IMR-90 (cell line): Measurements from ENCODE around the gene COLEC12. TPM values are rescaled to one million over a fixed set of nuclear protein-coding genes. Genes with fewer than 3 reads are reported as not detected.

Source experiments
- ATAC-seq: fragments of 200-7000 bp; cut with Tn5 transposase; 2 replicates; pipeline ENCODE4 v1.9.1; 2020; ENCODE audit warnings: low read depth, mild to moderate bottlenecking, moderate library complexity
- BruUV-seq: library from RNA; stranded (reverse); fragments of 400-500 nt; replicated peaks from 2 replicates; lab custom pipeline; 2021; lab: Mats Ljungman, UMichigan
- CTCF ChIA-PET: fragments of 300-600 bp; formaldehyde crosslinking; extraction: SDS; loops from one replicate; lab custom pipeline; 2021; ENCODE audit warnings: antibody characterized with exemption; lab: Yijun Ruan, JAX
- POLR2A ChIA-PET: fragments of 300-600 bp; sonication (Branson Sonifier 250); formaldehyde crosslinking; loops from one replicate; lab custom pipeline; 2022; ENCODE audit warnings: antibody characterized with exemption; ENCODE audit not compliant: unreplicated experiment; lab: Charles Lee
- DNase-seq: peaks from one replicate; pipeline ENCODE4 v3.0.0; 2013
- H2AFZ ChIP-seq: replicated peaks from 2 replicates; pipeline ENCODE3; 2013; ENCODE audit warnings: low read length, mild to moderate bottlenecking; ENCODE audit not compliant: poor library complexity
- H2AK5ac ChIP-seq: 2 replicates; pipeline ENCODE4 v1.6.1; 2013; ENCODE audit warnings: low read depth, low read length, inconsistent platforms
- H2AK9ac ChIP-seq: replicated peaks from 2 replicates; pipeline ENCODE3; 2013; ENCODE audit warnings: mild to moderate bottlenecking, low read depth, low read length, moderate library complexity; ENCODE audit not compliant: poor library complexity
- H2BK120ac ChIP-seq: 2 replicates; pipeline ENCODE4 v1.6.1; 2013; ENCODE audit warnings: low read depth, low read length, inconsistent platforms
- H2BK15ac ChIP-seq: 3 replicates; pipeline ENCODE4 v1.6.1; 2013; ENCODE audit warnings: low read depth, low read length, inconsistent platforms
- H2BK20ac ChIP-seq: 2 replicates; pipeline ENCODE4 v1.6.1; 2013; ENCODE audit warnings: low read depth, mild to moderate bottlenecking, inconsistent platforms, low read length, moderate library complexity
- H2BK5ac ChIP-seq: 2 replicates; pipeline ENCODE4 v1.6.1; 2013; ENCODE audit warnings: mild to moderate bottlenecking, low read depth, low read length, inconsistent platforms; ENCODE audit not compliant: poor library complexity, severe bottlenecking
- H3K14ac ChIP-seq: replicated peaks from 2 replicates; pipeline ENCODE4 v1.6.1; 2013; ENCODE audit warnings: low read depth, low read length, inconsistent platforms
- H3K18ac ChIP-seq: 2 replicates; pipeline ENCODE4 v1.6.1; 2013; ENCODE audit warnings: low read depth, low read length, control low read depth
- H3K23ac ChIP-seq: 2 replicates; pipeline ENCODE4 v1.6.1; 2013; ENCODE audit warnings: low read depth, low read length, inconsistent platforms
- H3K27ac ChIP-seq: 2 replicates; pipeline ENCODE4 v1.5.1; 2013; ENCODE audit warnings: mild to moderate bottlenecking, control low read depth, low read length; ENCODE audit not compliant: insufficient read depth
- H3K27me3 ChIP-seq: 2 replicates; pipeline ENCODE4 v1.6.1; 2013; ENCODE audit warnings: low read length; ENCODE audit not compliant: control insufficient read depth, insufficient read depth
- H3K36me3 ChIP-seq: 2 replicates; pipeline ENCODE4 v1.6.1; 2013; ENCODE audit warnings: low read length, mixed read lengths; ENCODE audit not compliant: control insufficient read depth, insufficient read depth
- H3K4ac ChIP-seq: 2 replicates; pipeline ENCODE4 v1.6.1; 2013; ENCODE audit warnings: low read depth, low read length, inconsistent platforms
- H3K4me1 ChIP-seq: 2 replicates; pipeline ENCODE4 v1.6.1; 2013; ENCODE audit warnings: low read length, mixed read lengths; ENCODE audit not compliant: control insufficient read depth, insufficient read depth
- H3K4me2 ChIP-seq: 2 replicates; pipeline ENCODE4 v1.6.1; 2013; ENCODE audit warnings: low read depth, mild to moderate bottlenecking, control low read depth, low read length, moderate library complexity
- H3K4me3 ChIP-seq: 2 replicates; pipeline ENCODE4 v1.5.1; 2013; ENCODE audit warnings: low read depth, mild to moderate bottlenecking, control low read depth, low read length, moderate library complexity; ENCODE audit not compliant: insufficient read depth
- H3K56ac ChIP-seq: 2 replicates; pipeline ENCODE4 v1.6.1; 2013; ENCODE audit warnings: low read length, inconsistent platforms; ENCODE audit not compliant: insufficient read depth; ENCODE audit errors: extremely low read depth
- H3K79me1 ChIP-seq, 2 experiments: 2 replicates each; pipeline ENCODE4 v1.6.1; 2013; ENCODE audit warnings: low read length in 2 of 2, inconsistent platforms in 1 of 2, low read depth in 1 of 2
- H3K9ac ChIP-seq: 2 replicates; pipeline ENCODE4 v1.6.1; 2013; ENCODE audit warnings: low read depth, low read length, control low read depth
- H3K9me1 ChIP-seq: 2 replicates; pipeline ENCODE4 v1.6.1; 2013; ENCODE audit warnings: low read length, inconsistent platforms; ENCODE audit not compliant: insufficient read depth
- H3K9me3 ChIP-seq: 2 replicates; pipeline ENCODE4 v1.6.1; 2013; ENCODE audit warnings: low read length; ENCODE audit not compliant: control insufficient read depth, insufficient read depth
- H4K20me1 ChIP-seq: 2 replicates; pipeline ENCODE4 v1.6.1; 2013; ENCODE audit warnings: low read length, inconsistent platforms; ENCODE audit not compliant: insufficient read depth
- H4K5ac ChIP-seq: 2 replicates; pipeline ENCODE4 v1.6.1; 2013; ENCODE audit warnings: mild to moderate bottlenecking, low read depth, low read length, control low read depth
- H4K8ac ChIP-seq, 2 experiments: 2 replicates each; pipeline ENCODE4 v1.6.1; 2013; ENCODE audit warnings: low read depth in 2 of 2, low read length in 2 of 2, control low read depth in 1 of 2, inconsistent platforms in 1 of 2
- H4K91ac ChIP-seq: 2 replicates; pipeline ENCODE4 v1.6.1; 2013; ENCODE audit warnings: low read depth, low read length, inconsistent platforms; ENCODE audit not compliant: insufficient read depth
- BHLHE40 ChIP-seq: fragments of 150-350 bp; IDR thresholded peaks from 2 replicates; pipeline ENCODE4 v1.6.1; 2016; ENCODE audit warnings: mild to moderate bottlenecking, low read depth, low read length
- CEBPB ChIP-seq: IDR thresholded peaks from 2 replicates; pipeline ENCODE4 v1.6.1; 2012; ENCODE audit warnings: low read depth, low read length, improper control_type of control experiment
- CHD1 ChIP-seq: IDR thresholded peaks from 2 replicates; pipeline ENCODE4 v1.6.1; 2012; ENCODE audit warnings: low read depth, low read length, improper control_type of control experiment
- CTCF ChIP-seq: conservative IDR thresholded peaks from 2 replicates; pipeline ENCODE4 v1.5.1; 2012; ENCODE audit warnings: mild to moderate bottlenecking, low read depth, low read length, improper control_type of control experiment
- ELK1 ChIP-seq: fragments of 150-350 bp; IDR thresholded peaks from 2 replicates; pipeline ENCODE4 v1.6.1; 2016; ENCODE audit warnings: low read depth, mild to moderate bottlenecking, low read length, moderate library complexity, borderline replicate concordance
- FOS ChIP-seq: fragments of 150-350 bp; IDR thresholded peaks from 2 replicates; pipeline ENCODE4 v1.6.1; 2016; ENCODE audit warnings: low read depth, low read length
- MAFK ChIP-seq: IDR thresholded peaks from 2 replicates; pipeline ENCODE4 v1.6.1; 2012; ENCODE audit warnings: low read depth, low read length, improper control_type of control experiment
- MAZ ChIP-seq: IDR thresholded peaks from 2 replicates; pipeline ENCODE4 v1.6.1; 2012; ENCODE audit warnings: low read depth, mild to moderate bottlenecking, low read length, improper control_type of control experiment, moderate library complexity, borderline replicate concordance
- MXI1 ChIP-seq: IDR thresholded peaks from 2 replicates; pipeline ENCODE4 v1.6.1; 2012; ENCODE audit warnings: low read depth, mild to moderate bottlenecking, low read length, moderate library complexity, borderline replicate concordance
- NFE2L2 ChIP-seq: fragments of 150-350 bp; IDR thresholded peaks from 2 replicates; pipeline ENCODE4 v1.6.1; 2016; ENCODE audit warnings: low read depth, mild to moderate bottlenecking, low read length
- POLR2A ChIP-seq: IDR thresholded peaks from 2 replicates; pipeline ENCODE4 v1.6.1; 2012; ENCODE audit warnings: mild to moderate bottlenecking, low read depth, low read length
- RAD21 ChIP-seq: IDR thresholded peaks from 2 replicates; pipeline ENCODE4 v1.6.1; 2012; ENCODE audit warnings: low read length, improper control_type of control experiment
- RCOR1 ChIP-seq: IDR thresholded peaks from 2 replicates; pipeline ENCODE4 v1.6.1; 2012; ENCODE audit warnings: mild to moderate bottlenecking, low read length, improper control_type of control experiment; ENCODE audit not compliant: insufficient replicate concordance
- RFX5 ChIP-seq: IDR thresholded peaks from 2 replicates; pipeline ENCODE4 v1.8.0; 2012; ENCODE audit warnings: low read depth, mild to moderate bottlenecking, low read length, moderate library complexity
- SMC3 ChIP-seq: fragments of 150-350 bp; IDR thresholded peaks from 2 replicates; pipeline ENCODE4 v1.6.1; 2016; ENCODE audit warnings: low read depth, mild to moderate bottlenecking, antibody characterized with exemption, low read length, moderate library complexity
- USF2 ChIP-seq: fragments of 150-350 bp; IDR thresholded peaks from 2 replicates; pipeline ENCODE4 v1.6.1; 2017; ENCODE audit warnings: mild to moderate bottlenecking, antibody characterized with exemption, low read length, low read depth
- dilution Hi-C: fragments of 300-500 bp; cut with HindIII; formaldehyde crosslinking; loops from one replicate; pipeline ENCODE4 v1.14.3; 2018; ENCODE audit warnings: low sequenced_read_pairs; ENCODE audit not compliant: unreplicated experiment
- in situ Hi-C: fragments of 300-500 bp; cut with MboI; formaldehyde crosslinking; loops from 3 replicates; pipeline ENCODE4 v1.14.3; 2019; ENCODE audit warnings: low sequenced_read_pairs, inconsistent platforms, mixed read lengths
- intact Hi-C: fragments of 100-400 bp; cut with micrococcal nuclease; formaldehyde crosslinking; loops from 2 replicates; pipeline ENCODE4 v1.10.0; 2022
- polyA plus RNA-seq, 3 experiments: library from polyadenylated mRNA; depleted of rRNA; stranded (reverse); fragments of >200 nt; gene quantifications; 2 replicates each; pipeline ENCODE4 v1.2.3, GENCODE V29; 2012; ENCODE audit warnings: low replicate concordance in 1 of 3
- total RNA-seq: library from RNA; depleted of rRNA; stranded (reverse); fragments of >200 nt; gene quantifications from 2 replicates; pipeline ENCODE4 v1.2.3, GENCODE V29; 2012

Gene COLEC12
- total and polyA plus RNA-seq, 2 of the 4 experiments (the other 2 are of a cell fraction) = 1.0 to 2.3 TPM

- TF ChIP-seq FOS (no peak), SMC3 (no peak), RCOR1 (no peak), RAD21 (no peak), MAZ (no peak), CTCF (no peak), MXI1 (no peak), ELK1 (no peak), CHD1 (no peak), BHLHE40 (no peak), NFE2L2 (no peak), USF2 (no peak), MAFK (no peak), POLR2A (no peak), CEBPB (no peak), RFX5 (no peak)
- no peak overlapping the region for H2BK5ac ChIP-seq
- no peak overlapping the region for H4K91ac ChIP-seq
- H3K27me3 ChIP-seq = peaks cover 52% of the 10 kb centered on the region
- peaks cover 3% of the 10 kb centered on the region; the same call in 1 of the 2 replicates for H3K9me3 ChIP-seq
- H3K4ac ChIP-seq = no peak overlapping the region
- H3K4me2 ChIP-seq = no peak overlapping the region
- no peak overlapping the region for H2BK120ac ChIP-seq
- POLR2A ChIA-PET = no interaction called here
- no peak overlapping the region for H3K23ac ChIP-seq
- no peak overlapping the region for H3K4me3 ChIP-seq
- intact Hi-C loops = no loop called here
- dilution Hi-C loops = no loop called here
- no peak overlapping the region for H4K5ac ChIP-seq
- peaks cover 2% of the 10 kb centered on the region; the same call in 1 of the 2 replicates for H4K20me1 ChIP-seq
- H4K8ac ChIP-seq = no peak overlapping the region
- ATAC-seq = no peak
- H3K4me1 ChIP-seq = no peaks in the 10 kb centered on the region
- BruUV-seq = no TSS peak
- in situ Hi-C loops = no loop called here
- no peak overlapping the region for H2AK9ac ChIP-seq
- no peak overlapping the region for H3K14ac ChIP-seq
- no peak overlapping the region for H2BK15ac ChIP-seq
- no peaks in the 10 kb centered on the region for H3K79me1 ChIP-seq
- H2AFZ ChIP-seq = no peak overlapping the region
- DNase-seq = no peak
- H3K18ac ChIP-seq = no peak overlapping the region
- no peak overlapping the region for H2BK20ac ChIP-seq
- no peak overlapping the region for H3K27ac ChIP-seq
- H3K9me1 ChIP-seq = peaks cover 1% of the 10 kb centered on the region; the same call in 1 of the 2 replicates
- no peak overlapping the region for H2AK5ac ChIP-seq
- no peak overlapping the region for H3K56ac ChIP-seq
- CTCF ChIA-PET = no interaction called here
- H3K9ac ChIP-seq = no peak overlapping the region
- H3K36me3 ChIP-seq = no peaks in the 10 kb centered on the region
These were observed 186.6 kb downstream of the COLEC12 start for GRCh38 chr18:313931-314330.
